HG02981 (cell line): Measurements from ENCODE around the gene TWF2.

Experiments
- ATAC-seq: cut with Tn5 transposase; IDR thresholded peaks from one replicate; pipeline ENCODE4 v1.9.1; 2021; ENCODE audit warnings: mild to moderate bottlenecking, moderate library complexity; ENCODE audit not compliant: unreplicated experiment

TWF2 gene

DNA sequence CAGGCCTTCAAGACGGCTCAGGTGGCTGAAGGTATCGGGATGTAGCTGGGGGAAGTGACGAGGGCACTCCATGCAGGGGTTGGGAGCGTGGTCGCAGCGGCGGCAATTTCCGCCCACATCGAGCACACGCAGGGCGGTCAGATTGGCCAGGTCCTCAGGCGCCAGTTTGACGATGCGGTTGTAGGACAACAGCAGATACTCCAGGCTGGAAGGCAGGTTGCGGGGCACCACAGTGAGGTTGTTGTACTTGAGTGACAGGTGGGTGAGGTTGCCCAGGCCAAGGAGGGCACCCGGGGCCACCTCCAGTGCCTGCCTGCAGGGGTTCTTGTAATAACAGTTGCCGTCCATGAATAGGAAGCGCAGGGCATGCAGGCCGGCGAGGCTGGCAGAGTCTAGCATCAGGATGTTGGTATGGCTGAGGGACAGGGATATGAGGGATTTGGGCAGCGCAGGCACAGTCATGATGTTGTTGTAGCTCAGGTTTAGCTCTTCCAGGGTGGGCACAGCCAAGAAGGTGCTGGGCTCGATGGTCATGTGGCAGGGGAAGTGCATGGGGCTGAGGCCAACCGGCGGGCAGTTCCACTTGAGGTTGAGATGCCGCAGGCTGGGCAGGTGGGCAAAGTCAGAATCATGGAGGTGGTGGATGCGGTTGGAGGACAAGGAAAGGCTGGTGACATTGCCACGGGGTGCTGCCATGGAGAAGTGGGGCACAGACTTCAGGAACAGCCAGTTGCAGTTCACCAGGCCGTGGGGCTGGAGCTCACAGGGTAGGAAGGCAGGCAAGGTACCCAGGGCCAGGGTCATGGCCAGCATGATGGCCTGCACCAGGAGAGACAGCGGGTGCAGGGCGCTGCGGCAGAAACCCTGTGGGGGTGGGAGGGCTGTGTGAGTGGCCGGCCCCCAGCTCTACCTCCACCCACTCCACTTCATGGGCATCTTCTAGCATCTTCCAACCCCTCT is 15.2 kb downstream of the TWF2 start:
- ATAC-seq, result no peak

- ATAC-seq, result no peak
Observed at GRCh38 chr3:52222319-52223221, 16.4 kb downstream of the TWF2 start.

DNA sequence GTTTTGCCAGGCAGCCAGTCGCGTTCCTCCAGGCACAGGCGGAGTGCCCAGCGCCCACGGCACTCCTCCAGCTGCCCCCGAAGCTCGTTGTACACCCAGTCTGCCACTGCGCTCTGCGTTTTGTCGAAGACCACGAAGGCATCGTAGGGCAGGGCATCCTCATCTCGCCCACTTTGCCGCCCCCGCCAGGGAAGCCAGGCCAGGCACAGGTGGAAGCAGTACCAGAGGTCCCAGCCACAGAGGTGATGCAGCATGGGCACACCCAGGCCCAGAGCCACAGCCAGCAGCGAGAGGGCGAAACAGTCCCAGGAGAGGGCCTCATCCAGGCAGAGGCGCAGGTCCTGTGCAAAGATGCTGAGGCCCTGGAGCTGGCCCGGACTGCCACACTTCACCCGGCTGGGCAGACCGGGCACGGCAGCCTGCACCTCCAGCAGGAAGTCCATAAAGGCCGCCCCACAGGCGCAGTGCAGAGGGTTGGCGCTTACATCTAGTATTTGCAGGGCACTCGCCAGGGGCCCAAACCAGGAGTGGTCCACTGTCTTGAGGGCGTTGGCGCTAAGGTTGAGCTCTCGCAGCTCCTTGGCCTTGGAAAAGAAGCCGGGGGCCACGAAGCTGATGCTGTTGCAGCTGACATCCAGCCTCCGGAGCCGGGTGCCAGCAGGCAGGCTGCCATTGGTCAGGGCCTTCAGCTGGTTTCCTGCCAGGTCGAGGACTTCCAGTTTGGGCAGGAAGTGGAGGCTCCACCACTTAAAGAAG is 17.2 kb downstream of the TWF2 start:
- ATAC-seq, result no peak

GRCh38 chr3:52221141-52221562 is 17.8 kb downstream of the TWF2 start:
- ATAC-seq, result no peak

- no peak for ATAC-seq
Observed at GRCh38 chr3:52220380-52221026, 18.5 kb downstream of the TWF2 start.

DNA sequence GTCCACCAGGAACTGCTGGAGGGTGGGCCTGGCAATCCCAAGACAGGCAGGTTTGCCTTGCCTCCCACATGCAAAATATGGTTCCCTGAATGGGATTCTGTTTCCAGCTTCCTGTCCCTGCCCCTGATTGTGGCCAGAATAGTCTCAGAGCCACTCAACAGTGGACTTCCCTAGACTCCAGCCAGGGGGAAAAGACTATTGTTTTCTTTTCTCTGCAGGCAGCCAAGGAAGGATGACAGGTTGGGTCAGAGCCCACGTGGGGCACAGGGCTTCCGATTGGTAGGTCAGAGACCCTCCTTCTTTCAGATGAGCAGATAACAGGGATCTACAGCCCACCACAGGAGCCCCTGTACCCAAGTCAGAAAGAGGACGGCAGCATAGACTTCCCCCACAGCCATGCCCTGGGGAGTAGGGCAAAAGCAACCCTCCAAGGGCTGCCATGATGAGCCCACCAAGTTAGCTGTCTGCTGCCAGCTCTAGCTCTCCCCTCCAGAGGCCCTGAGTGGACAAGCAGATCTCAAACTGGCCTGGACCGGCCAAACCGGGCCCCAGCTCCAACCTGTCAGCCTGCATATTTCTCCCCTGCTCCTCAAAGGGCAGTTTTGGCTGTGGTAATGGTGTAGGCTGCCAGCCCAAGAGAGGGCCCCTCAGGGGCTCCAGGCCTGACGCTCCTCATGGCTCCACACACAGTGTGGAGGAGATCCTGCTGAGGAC is 19.9 kb downstream of the TWF2 start:
- no peak for ATAC-seq

GRCh38 chr3:52218454-52218853 is 20.5 kb downstream of the TWF2 start:
- ATAC-seq, result no peak

DNA sequence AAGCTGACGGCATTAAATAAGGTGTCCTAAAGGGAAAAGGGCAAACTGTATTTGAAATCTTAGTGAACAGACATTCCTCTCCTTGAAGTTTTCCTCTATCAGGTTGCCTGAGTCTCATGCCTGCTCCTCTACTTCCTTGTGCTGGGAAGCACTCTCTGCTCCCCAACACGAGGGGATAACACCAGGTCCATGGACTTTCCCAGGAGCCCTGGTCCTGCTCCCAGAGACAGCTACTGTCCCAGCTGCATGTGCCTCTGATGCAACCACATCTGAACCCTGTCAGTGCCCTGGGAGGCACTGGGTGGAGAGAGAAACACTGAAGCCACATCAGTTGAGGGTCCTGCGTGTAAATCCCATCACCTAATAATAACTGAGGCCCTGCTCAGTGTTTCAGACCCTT is 20.9 kb downstream of the TWF2 start:
- no peak for ATAC-seq

DNA sequence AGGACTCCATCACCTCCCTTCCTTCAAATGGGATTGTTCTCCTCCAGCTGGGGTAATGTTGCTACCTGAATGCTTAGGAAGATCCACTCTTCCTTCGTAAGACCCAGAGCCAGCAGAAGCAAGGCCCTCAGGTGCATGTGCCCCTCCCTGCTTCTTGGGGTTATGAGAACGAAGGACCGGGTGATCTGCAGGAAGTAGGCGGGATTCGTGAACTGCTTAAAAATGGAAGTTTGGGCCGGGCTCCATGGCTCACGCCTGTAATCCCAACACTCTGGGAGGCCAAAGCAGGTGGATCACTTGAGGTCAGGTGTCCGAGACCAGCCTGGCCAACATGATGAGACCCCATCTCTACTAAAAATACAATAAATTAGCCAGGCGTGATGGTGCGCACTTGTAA is 21.6 kb downstream of the TWF2 start:
- ATAC-seq, result no peak

DNA sequence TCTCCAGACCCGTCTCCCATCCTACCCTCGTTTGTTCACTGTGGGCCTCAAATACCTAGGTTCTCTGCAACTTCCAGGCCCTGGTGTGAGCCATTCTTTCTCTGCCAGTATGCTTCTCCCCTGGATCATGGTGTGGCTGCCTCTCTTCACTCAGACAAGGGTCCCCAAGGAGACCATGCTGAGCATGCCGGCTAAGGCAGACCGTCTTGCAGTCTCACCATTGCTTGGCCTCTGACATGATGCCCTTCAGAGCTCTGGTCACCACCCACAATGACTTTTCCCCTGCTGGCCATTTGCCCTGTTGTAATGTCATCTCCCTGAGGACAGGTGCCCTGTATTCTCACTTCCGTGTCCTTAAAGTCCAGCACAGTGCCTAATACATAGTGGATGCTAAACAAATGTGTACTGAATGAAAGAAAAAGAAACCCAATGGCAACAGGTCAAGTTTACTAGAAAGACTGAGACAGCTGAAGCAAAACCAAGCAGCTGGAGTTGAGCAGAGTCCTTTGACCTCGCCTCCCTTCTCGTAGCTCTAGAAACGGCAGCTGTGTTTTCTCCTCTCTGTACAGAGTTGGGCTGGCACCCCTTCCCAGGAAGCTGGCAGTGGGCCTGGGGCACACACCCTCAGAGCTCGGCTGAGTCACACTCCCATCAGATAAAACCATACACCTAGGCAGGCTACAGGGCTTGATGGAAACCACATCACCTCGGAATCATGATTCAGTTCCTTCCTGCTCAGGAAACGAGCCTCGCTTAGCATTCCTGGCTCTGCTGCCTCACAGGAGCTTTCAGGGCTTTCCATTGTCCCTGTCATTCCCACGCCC is 22.2 kb downstream of the TWF2 start:
- no peak for ATAC-seq

DNA sequence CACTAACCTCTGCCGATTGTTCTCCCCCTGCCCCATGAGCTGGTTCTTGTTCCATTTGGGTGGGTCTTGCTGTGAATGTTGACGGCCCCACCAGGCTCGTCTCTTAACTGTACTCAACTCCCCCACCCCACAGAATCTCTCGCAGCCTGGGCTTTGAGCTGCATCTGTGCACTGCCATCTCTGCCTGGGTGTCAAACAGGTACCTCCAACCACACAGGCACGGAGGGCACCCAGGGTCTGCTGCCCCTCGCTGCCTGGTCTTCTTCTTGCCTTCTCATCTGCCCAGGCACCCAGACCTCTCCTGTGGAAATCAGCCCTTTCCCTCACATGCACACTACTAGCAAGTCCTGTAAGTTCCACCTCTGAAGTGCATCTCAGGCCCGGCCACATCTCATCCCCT is 23.6 kb downstream of the TWF2 start:
- ATAC-seq, result no peak

- ATAC-seq, result no peak
Observed at GRCh38 chr3:52213901-52214300, 25.1 kb downstream of the TWF2 start.

GRCh38 chr3:52213005-52213404 is 26.0 kb downstream of the TWF2 start:
- no peak for ATAC-seq

- ATAC-seq, result no peak
Observed at GRCh38 chr3:52211268-52211891, 27.6 kb downstream of the TWF2 start.

DNA sequence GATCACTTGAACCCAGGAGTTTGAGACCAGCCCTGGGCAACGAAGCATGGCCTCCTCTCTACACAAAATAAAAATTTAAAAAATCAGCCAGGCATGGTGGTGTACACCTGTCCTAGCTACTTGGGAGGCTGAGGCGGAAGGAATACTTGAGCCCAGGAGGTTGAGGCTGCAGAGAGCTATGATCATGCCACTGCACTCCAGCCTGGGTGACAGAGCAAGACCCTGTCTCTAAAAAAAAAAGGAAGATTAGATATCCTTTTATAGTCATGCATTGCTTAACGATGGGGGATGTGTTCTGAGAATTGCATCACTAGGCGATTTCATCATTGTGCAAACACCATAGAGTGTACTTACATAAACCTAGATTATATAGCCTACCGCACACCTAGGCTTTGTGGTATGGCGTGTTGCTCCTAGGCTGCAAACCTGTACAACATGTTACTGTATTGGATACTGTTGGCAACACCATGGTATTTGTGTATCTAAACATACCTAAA is 28.4 kb downstream of the TWF2 start:
- ATAC-seq, result no peak

GRCh38 chr3:52210037-52210436 is 28.9 kb downstream of the TWF2 start:
- no peak for ATAC-seq

DNA sequence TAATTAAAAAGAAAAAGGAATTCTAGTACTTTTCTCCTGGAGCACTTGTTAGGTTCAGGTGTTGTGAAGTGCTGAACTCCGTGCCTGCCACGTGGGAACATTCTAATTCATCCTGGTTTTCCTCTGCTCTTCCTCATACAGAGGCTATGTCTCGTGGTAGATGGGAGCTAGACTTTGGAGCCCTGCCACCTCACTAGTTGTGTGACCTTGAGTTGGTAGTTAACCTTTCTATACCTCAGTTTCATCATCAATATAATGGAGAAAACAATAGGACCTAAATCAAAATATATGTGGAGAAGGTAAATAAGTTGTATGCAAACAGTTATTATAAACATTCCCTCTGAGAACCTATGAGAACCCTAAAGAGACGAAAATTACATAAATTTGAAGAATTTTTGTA is 30.4 kb downstream of the TWF2 start:
- ATAC-seq, result no peak

GRCh38 chr3:52205727-52206372 is 33.1 kb downstream of the TWF2 start:
- no peak for ATAC-seq
